Stimulated activated CD4-positive, alpha-beta T cell treated with anti-CD3 and anti-CD28 coated beads, TNF-alpha, amount 100 ng/mL, for 24 hours (primary cell): ENCODE data around the gene GP2.
"Not testable (repeated sequence)": the region's sequence is repeated elsewhere in the genome, so short reads cannot be mapped to it uniquely, and the experiment has no call there.

Experiments used
- DNase-seq, 3 experiments: peaks; one replicate each; pipeline ENCODE4 v3.0.0-alpha.2; 2020; ENCODE audit warnings: low read depth in 3 of 3

GP2 gene

DNA sequence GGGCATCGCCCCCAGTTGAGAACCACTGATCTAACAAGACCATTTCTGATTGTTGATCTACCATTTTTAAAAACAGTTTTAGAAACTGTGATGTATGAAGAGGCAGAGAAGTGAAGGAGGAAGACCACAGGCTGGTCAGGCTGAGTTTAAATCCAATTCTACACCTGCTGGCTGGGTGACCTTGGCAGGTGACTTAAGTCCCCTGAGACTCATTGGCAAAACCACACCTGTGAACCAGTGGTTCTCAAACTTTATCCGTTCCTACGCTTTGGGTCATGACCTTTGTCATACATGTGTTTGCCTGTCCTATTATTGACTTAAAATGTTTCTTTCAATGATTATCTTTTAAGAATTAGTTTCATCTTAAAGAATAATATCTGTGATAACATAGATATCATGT lies 2.3 kb downstream of the GP2 start:
- no peak for DNase-seq

DNA sequence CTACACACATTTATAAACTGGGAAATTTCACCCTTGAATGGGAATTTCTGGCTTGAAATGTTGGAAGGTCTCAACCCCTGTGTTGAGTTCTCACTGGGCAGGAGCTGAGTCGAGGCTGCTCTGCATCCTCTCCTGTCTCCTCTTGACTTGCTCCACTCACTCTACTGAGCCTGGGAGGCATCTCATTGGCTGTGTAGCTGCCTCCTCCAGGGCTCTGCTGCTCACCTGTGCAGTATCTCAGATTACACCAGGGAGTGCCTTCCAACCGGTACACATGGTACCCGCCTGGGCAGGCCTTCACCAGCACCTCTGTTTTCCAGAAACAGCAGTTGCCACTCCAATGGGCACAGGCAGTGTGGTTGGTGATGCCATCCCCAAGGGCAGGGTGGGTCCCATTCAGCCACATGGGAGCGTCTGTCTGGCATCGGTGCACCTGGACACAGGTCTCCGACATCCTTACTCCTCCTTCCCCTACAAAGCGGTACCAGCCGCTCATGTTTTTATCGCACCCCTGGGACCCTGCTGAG lies 3.7 kb downstream of the GP2 start:
- no peak for DNase-seq

DNA sequence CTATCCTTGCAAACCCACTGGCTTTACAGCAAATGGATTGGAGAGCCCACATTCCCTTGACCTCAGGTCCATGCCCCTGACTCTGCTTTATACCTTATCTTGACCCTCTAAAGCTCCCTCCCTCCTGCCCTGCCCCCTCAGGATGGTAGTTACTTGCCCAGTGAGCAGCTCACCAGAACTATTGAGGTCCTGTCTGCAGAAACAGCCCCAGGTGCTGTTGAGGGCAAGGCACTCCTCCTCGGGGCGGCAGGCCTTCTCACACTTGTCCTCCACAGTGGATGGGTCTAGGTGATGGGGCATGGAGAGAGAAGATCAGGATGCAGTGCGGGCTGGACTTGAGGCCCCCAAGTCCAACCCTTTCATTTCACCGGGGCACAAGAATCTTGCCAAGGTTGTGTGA lies 4.6 kb downstream of the GP2 start:
- no peak for DNase-seq

DNA sequence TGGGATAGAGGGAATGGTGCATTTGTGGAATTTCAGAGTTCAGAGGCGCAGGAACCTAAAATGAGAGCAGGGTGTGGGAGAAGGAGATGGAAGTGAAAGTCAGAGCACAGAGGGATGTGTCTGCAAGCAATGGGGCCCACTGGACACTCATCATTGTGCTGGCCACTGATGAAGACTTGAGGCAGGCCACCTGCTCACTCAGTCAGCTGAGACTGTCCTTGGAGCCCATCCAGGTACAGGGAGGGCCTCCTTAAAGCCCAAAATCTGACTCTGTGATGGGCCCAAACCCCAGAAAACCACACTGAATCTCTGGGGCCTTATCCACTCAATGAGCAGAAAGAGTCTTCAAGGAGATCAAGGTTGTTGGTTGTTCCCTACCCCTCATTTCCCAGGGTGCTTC lies 5.6 kb downstream of the GP2 start:
- DNase-seq: no peak

DNA sequence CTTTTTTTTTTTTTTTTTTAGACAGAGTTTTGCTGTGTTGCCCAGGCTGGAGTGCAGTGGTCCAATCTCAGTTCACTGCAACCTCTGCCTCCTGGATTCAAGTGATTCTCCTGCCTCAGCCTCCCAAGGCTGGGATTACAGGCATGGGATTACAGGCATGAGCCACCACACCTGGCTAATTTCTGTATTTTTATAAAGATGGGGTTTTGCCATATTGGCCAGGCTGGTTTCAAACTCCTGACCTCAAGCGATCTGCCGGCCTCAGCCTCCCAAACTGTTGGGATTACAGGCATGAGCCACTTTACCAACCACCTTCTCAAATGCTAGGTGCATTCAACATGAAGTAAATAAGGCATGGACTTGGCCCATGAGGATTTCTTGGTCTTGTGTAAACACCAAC lies 6.3 kb downstream of the GP2 start:
- not testable (repeated sequence) for DNase-seq

DNA sequence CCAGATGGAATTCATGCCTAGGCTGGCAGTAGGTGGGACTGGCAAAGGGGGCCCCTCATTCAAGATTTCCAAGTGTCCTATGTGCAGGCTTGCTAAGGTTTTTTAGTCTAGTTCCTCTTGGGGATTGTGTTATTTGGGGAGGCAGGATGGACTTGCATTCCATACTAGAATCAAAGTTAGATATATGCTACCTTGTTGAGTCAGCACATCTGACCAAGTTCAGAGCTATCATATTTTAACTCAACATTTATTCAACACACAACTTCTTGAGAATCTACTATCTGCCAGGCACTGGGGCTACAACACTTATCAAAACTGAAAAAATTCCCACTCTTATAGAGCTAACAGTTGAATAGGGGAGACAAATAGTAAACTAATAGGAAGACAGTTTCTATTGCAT lies 6.7 kb downstream of the GP2 start:
- DNase-seq: no peak

DNA sequence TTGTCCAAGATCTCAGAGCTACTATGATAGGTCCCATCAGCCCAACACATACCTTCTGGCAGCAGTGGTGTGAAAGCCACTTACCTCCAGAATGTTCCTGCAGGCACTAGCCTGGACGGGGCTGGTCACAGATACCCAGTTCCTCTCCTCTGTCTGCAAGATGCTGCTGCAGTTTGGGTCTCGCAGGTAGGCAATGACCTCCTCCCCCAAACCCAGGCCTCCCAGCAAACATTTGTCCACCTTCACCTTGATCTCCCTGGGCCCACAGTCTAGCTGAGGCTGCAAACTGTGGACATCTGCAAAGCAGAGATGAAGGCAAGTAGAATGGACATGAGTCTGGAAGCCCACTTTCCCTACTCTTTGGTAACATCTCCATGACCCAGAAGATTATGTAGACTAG lies 7.1 kb downstream of the GP2 start:
- no peak for DNase-seq

DNA sequence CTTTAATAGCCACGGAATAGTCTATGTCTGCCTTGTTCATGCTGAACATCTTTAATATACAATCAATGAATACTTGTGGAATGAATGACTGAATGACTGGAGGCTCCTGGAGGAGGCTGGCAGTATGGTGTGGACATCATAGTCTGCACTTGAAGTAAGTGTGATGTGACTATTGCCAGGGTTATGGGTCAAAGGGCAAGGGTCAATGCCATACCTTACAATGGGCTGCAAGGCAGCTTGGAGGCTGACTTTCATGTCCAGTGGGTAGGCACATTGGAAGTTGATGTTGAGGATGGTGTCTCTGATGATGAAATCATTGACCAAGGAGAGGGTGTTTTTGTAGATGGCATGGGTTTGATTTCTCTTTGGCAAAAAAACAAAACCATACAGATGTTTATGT lies 7.9 kb downstream of the GP2 start:
- DNase-seq: no peak

DNA sequence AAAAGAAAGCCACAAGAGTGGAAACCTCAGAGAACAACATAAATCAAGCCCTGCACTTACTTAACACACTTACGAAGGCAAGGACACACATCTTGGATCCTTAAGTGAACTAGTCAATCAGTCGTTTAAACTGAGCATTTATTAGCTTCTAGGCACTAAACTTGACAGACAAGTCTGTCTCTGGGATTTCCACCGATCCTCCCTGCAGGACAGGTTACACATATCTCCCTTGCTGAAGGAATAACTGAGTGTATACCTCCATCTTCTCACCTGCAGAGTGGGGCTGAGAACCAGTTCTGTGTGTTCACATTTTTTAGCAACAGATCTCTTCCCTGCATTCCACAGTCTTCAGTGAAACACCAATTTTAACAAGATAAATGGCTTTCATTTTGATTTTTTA lies 8.9 kb downstream of the GP2 start:
- no peak for DNase-seq

DNA sequence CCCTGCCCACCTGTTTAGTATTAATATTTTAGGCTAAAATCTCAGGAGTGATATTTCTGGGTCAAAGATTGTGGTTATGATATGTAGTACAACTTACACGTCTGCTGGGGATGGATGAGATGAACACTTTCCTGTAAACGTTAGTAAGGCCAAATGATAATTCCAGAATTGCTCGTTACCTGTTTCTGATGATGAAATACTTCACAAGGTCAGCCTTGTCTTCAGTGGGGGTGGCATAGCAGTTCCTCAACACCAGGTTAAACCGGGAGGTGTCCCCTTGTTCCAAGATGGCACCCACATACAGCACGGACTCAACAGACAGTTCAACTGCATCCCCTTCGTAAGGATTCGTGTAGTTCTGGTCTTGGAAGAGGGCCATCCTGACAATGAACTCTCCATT lies 9.3 kb downstream of the GP2 start:
- no peak for DNase-seq

DNA sequence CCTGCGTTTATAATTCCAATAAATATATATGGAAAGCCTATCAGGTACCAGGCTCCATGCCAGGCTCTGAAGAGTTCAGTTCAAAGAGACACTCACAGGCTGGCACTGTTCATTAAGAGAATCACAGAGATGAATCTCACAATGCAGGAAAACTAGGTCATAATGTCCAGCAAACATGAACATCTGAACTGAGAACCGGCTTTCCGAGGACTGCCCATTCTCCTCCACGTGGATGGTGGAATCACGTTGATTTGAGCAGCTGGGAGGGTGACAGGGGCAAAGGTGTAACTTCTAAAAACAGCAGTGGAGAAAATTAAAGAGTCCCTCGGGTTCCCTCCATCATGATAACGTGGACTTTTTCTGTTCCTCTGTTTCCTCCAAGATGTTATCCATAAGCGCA lies 10.2 kb downstream of the GP2 start:
- no peak for DNase-seq

DNA sequence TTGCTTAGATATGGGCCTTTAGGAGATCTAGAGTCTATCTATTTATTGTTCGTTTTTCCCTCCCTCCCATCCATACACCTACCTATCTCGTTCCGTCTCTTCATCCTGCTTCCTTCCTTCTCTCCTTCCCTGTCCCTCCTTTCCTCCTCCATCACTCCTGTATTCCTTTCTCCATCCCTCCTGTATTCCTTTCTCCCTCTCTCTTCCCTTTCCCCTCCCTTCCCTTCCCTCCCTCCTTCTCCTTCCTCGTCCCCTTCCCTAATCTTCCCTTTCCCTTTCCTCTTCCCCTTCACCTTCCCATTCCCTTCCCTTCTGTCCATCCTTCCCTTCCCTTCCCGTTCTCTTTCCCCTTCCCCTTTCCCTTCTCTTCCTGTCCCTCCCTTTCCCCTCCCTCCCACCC lies 10.6 kb downstream of the GP2 start:
- no peak for DNase-seq

DNA sequence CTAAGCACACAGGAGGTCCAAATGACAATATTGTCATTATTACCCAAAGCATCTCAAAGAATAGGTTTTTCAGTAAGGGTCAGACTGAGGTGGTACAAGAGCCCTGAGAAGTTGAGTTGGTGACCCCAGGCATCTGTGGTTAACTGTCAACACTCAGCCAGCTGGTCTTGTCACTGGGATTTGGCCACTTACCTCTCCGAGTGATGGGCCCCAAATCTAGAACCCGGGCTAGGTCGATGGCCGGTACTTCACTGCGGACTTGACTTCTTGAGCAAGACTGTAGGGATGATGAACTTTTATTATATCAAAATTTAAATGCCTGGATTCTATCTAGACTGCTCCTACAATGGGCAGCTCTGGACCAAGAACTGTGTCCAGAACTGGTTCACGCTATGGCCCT lies 11.5 kb downstream of the GP2 start:
- DNase-seq: no peak

DNA sequence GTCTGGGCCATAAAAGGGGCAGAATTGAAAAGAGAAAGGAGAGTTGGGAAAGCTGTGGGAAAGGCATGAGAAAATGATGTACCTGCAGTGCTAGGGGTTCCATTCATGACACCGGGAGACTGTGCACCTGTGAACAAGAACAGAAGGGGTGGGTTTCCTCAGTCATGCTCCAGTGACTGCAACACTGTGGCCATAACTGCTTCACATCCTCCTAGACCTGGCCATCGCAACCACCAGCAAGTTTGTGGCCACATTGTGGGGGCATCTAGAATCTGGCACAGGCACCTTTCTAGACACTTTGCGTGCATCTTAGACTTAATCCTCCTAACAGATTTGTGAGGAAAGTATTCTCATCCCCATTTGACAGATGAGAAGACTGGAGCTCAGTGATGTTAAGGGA lies 12.7 kb downstream of the GP2 start:
- DNase-seq: no peak

DNA sequence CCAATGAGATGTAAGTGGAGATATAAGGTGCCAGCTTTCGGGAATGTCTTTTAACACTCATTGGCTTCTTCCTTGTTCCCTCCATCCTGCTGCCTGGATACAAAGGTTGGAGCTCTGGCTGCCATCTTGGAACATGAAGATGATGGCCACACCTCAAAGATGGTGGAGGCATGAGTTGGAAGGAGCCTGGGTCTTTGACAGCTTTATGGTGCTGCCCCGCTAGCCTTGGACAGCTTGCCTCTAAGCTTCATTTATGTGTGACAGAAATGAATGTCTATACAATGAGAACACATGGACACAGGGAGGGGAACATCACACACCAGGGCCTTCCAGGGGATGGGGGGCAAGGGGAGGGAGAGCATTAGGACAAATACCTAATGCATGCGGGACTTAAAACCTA lies 13.6 kb downstream of the GP2 start:
- no peak for DNase-seq

DNA sequence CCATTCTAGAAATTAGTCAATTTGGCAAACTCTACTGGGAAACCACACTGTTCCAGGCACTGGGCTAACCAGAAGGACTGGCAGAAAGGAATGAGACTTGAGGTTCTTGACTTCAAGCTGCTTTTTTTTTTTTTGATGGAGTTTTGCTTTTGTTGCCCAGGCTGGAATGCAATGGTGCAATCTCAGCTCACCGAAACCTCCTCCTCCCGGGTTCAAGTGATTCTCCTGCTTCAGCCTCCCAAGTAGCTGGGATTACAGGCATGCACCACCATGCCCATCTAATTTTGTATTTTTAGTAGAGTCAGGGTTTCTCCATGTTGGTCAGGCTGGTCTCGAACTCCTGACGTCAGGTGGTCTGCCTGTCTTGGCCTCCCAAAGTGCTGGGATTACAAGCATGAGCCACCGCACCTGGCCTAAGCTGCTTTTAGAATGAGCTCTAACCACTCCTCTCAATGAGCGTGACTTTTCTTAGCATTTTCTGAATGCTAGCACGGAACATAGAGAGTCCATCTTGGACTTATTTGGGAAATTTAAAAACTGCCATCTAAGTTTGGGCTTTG lies 14.7 kb downstream of the GP2 start:
- DNase-seq: not testable (repeated sequence)

DNA sequence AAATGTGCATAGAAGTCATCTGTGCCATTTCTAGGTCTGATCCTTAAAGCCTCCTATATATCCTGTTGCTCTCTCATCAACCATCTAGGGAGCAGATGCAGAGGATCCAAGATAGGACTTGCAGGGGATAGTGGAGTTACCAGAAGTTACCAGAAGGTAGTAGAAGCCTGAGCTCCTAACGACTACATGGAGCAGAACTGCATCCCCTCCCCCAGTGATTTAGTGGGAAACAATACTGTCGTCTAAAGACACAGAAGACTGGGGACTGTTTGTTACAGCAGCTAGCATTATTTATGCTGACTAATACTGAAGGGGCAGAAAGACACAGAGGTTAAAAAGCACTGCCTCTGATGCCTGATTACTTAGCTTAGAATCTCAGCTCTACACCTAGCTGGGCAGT lies 15.8 kb downstream of the GP2 start:
- no peak for DNase-seq

DNA sequence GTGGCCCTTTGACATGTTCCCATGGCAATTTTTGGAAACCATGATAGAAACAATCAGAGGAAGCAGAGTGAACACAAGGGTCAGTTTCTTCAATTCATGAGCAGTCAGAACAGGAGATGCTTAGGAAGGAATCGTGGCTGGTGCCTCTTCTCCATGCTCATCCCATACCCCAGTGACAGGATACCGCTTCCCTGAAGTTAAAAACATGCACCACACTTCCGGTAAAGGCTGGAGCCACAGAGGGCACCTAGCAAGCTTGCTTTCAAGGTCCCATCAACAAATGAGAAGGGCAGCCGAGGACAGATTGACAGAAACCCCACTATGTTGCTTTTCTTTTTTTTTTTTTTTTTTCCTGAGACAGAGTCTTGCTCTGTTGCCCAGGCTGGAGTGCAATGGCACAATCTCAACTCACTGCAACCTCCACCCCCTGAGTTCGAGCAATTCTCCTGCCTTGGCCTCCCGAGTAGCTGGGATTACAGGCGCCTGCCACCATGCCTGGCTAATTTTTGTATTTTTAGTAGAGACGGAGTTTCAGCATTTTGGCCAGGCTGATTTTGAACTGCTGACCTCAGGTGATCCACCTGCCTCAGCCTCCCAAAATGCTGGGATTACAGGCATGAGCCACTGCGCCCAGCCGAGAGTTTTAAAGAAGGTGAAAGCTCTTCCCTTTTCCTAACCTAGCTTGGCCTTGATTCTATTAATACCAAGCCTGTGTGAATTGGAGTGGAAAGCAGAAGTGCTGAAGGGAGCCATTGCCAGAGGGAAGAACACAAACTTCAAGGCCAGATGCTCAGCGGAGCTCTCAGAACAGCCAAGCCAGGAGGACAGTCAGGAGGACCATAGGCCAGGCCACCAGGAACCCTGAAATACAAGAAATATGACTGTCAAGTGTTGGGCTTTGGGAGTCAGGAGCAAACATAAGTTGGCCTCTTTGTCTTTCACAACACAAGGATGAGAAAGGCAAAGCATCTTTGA lies 16.6 kb downstream of the GP2 start:
- no peak for DNase-seq

DNA sequence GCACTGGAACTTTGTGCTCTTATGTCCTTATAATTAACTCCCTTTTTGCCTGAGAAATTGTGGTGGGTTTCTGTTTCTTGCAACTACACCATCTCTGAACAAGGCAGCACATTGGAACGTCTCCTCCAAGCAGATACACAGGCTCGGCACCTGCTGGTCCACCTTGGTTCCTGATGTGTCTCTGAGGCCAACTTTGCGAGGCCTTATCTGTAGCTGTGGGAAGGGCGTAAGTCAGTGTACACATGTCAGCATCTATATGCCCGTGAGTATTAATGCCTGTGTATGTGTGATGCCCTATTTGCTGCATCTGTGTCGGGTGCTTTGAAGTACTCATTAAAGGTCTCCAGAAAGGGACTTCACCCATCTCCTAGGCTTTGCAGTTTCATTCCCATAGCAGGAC lies 17.5 kb downstream of the GP2 start:
- no peak for DNase-seq

DNA sequence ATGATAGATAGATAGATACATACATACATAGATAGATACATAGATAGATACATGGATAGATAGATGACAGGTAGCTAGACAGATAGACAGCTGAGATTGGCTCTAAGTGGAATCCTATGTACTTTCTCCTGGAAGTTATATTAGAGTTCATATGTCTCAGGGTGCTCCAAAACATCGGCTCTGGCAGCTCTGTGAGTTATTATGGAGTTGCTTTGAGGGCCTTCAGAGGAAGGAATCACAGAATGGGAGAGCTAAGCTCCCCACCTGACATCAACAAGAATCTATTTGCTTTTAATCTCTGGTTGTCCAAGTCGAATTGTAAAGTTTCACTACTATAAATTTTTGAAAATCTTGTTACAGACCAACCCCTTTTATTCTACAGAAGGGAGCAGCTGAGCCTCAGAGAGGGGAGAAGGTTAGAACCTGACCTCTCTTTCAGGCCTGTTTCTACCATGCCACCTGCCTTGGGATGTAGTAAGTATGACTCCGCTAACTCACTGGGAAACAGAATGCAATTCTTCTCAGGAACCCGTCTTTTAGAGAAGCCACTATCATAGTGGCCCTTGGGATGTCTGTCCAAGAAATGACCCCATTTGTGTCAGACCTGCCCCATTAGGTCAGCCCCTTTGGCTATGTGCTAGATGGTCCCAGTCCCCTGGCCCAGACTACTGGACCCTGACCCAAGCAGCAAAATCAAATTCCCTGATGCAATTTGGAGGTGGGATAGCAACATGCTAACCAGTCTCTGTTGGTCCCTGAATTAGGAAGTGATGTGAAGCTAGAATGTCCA lies 18.3 kb downstream of the GP2 start:
- no peak for DNase-seq

DNA sequence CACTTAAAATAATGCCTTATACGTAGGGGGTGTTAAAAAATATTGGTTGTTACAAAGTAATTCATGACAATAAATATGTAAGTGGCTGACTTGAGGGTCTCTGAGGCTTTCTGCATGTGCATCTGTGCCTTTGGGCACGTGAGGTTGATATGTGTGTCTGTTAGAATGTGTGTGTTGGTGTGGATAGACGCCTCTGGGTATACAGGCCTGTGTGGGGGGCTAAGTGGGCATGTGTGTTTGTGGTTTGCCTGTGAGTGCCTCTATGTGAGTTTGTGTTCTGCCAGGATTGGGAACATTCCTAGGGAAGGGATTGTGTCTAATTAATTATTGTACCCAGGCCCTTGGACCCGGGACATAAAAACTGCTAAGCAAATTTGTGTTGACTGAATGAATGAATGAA lies 19.0 kb downstream of the GP2 start:
- DNase-seq: no peak

DNA sequence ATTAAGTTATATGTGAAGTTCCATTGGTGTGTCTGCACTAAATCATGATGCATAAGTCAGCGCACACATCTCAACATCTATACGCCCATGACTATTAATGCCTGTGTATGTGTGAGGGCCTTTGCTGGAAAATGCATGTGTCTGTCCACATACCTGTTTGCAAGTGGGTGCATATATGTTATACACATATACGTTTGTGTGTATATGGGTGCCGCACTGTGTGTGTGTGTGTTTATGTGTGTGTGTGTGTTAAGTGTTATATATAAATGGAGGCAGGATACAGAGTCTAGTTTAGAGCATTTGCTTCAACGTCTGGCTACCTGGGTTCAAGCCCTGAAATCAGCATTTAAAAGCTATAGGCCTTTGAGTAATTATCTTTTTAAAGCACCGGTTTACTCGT lies 19.5 kb downstream of the GP2 start:
- DNase-seq: no peak

DNA sequence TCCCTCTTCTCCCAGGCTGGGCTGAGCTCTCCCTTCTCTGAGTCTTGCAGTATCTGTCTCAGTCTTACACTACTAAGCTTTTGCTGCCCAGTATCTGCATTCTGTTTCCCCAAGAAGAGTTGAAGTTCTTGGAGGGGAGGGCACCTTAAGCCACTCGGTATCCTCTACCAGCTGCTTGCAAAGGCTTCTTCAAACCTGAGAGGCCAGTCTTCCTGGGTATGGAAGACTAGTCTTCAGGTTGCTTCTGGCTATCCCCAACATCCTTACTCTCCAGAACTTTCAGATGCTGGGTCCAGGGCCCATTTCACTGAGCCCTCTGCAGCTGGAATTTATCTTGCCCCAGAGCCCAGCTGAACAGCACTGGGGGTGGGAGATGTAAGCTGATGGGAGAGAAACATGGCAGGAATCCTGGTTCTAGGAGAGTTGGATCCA lies 20.1 kb downstream of the GP2 start:
- no peak for DNase-seq
